AG04449 (cell line): ENCODE results near the gene POU2AF1.

Experiments used
- CTCF ChIA-PET: fragments of 350-600 bp; formaldehyde crosslinking; extraction: SDS; loops from one replicate; lab custom pipeline; 2021; ENCODE audit warnings: antibody characterized with exemption; lab: Yijun Ruan, JAX
- POLR2A ChIA-PET: fragments of 400-600, 350-600 bp; formaldehyde crosslinking; extraction: SDS; loops from one replicate; lab custom pipeline; 2020; ENCODE audit warnings: antibody characterized with exemption, inconsistent platforms; lab: Yijun Ruan, JAX
- DNase-seq: peaks from one replicate; pipeline ENCODE4 v3.0.0-alpha.2; 2010; ENCODE audit warnings: low read depth, low spot score
- H3K4me3 ChIP-seq: 2 replicates; pipeline ENCODE4 v1.5.1; 2011; ENCODE audit warnings: low read depth, mild to moderate bottlenecking, control low read depth, low read length
- CTCF ChIP-seq: IDR thresholded peaks from one replicate; pipeline ENCODE4 v1.5.1; 2011; ENCODE audit warnings: mild to moderate bottlenecking, moderate library complexity, low read length, control low read depth, inconsistent platforms; ENCODE audit not compliant: insufficient read depth; ENCODE audit errors: missing control alignments

Gene POU2AF1

GRCh38 chr11:111378861-111379601 lies at the start of gene POU2AF1:
Gene POU2AF1 (minus strand): TSS chr11:111379275. CDS start chr11:111379177, 98 bp downstream.
- no peak for TF ChIP-seq CTCF
- POLR2A ChIA-PET = no interaction called here
- no peak within 1 kb of the TSS for H3K4me3 ChIP-seq
- CTCF ChIA-PET = no interaction called here
- DNase-seq = no peak

- CTCF ChIA-PET = interaction anchor here (0.8 to 4.2 kb wide), 5 partner anchors 9 to 150 kb away, joined by 3 to 25 read pairs (median 11); no protein-coding TSS in a partner anchor
- no peak for TF ChIP-seq CTCF
- POLR2A ChIA-PET = no interaction called here
- no peak for DNase-seq
- H3K4me3 ChIP-seq = no peak overlapping the region
Measured at GRCh38 chr11:111428113-111428876, 49.2 kb upstream of the POU2AF1 start.

- POLR2A ChIA-PET = no interaction called here
- CTCF ChIA-PET = interaction anchor here (1.3 to 3.0 kb wide), 2 partner anchors 12 to 145 kb away, joined by 8 to 14 read pairs; no protein-coding TSS in a partner anchor
- H3K4me3 ChIP-seq = no peak overlapping the region
- DNase-seq = no peak
- TF ChIP-seq CTCF = no peak
Measured at GRCh38 chr11:111427471-111427912, 48.4 kb upstream of the POU2AF1 start.

- CTCF ChIA-PET = interaction anchor here (1.3 kb wide), 1 partner anchor 144 kb away, joined by 8 read pairs; no protein-coding TSS in a partner anchor
- POLR2A ChIA-PET = no interaction called here
- no peak for TF ChIP-seq CTCF
- no peak for DNase-seq
- H3K4me3 ChIP-seq = no peak overlapping the region
Measured at GRCh38 chr11:111426617-111427016, 47.5 kb upstream of the POU2AF1 start.

GRCh38 chr11:111423250-111423615 lies 44.2 kb upstream of the POU2AF1 start:
- ChIA-PET CTCF (interaction anchor here (1.2 to 4.2 kb wide), 4 partner anchors 9 to 140 kb away, joined by 3 to 21 read pairs (median 4); no protein-coding TSS in a partner anchor), POLR2A (no interaction called here)

More at GRCh38 chr11:111423250-111423615, 44.2 kb upstream of the POU2AF1 start:
- TF ChIP-seq CTCF = no peak
- no peak for DNase-seq
- no peak overlapping the region for H3K4me3 ChIP-seq
